Thyroid gland (tissue), 4 donors: Measurements from ENCODE around the gene SCD5.
"Not testable (repeated sequence)": the region's sequence is repeated elsewhere in the genome, so short reads cannot be mapped to it uniquely, and the experiment has no call there.

Source experiments
- CTCF ChIP-seq, 6 experiments: fragments of 200-600 bp in 3 of 6; fragments of 450-650 bp in 3 of 6; sonication (generic) in 3 of 6; IDR thresholded peaks; one replicate each; pipeline ENCODE4 v1.5.1; 2016 to 2019; ENCODE audit warnings: antibody characterized with exemption in 6 of 6, mild to moderate bottlenecking in 2 of 6, inconsistent platforms in 1 of 6, moderate library complexity in 1 of 6
- POLR2A ChIP-seq, 2 donors: fragments of 450-650 bp; IDR thresholded peaks; one replicate each; pipeline ENCODE4 v1.6.1; 2017; ENCODE audit warnings: antibody characterized with exemption in 2 of 2, mild to moderate bottlenecking in 2 of 2, moderate library complexity in 1 of 2

DNA sequence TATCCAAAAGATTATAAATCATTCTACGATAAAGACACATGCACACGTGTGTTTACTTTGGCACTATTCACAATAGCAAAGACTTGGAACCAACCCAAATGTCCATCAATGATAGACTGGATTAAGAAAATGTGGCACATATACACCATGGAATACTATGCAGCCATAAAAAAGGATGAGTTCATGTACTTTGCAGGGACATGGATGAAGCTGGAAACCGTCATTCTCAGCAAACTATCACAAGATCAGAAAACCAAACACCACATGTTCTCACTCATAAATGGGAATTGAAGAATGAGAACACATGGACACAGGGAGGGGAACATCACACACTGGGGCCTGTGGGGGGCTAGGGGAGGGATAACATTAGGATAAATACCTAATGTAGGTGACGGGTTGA is 34.5 kb upstream of the SCD5 start:
- TF ChIP-seq CTCF, POLR2A (IDR thresholded peaks at IDR 0.05): not testable (repeated sequence)
